Measurements from ENCODE around the gene UBTD1.

- TF ChIP-seq TAF1 (IDR thresholded peaks at IDR 0.05; ENCODE audit: low read depth, low read length): no peak
- no peak for TF ChIP-seq POLR2AphosphoS5 (IDR thresholded peaks at IDR 0.05; ENCODE audit: low read depth, low read length)
- no peak for TF ChIP-seq POLR2A (IDR thresholded peaks at IDR 0.05; ENCODE audit: low read depth, low read length)
- no peak for TF ChIP-seq PAX5 (IDR thresholded peaks at IDR 0.05; ENCODE audit: insufficient read depth, low read length, severe bottlenecking)
These were observed 47.9 kb downstream of the UBTD1 start for GRCh38 chr10:97546456-97547270.
